C4-2B (cell line): ENCODE results near the gene SLC35F3.

ENCODE experiments used
- CTCF ChIP-seq: fragments of 450-650 bp; conservative IDR thresholded peaks from 2 replicates; pipeline ENCODE4 v1.5.1; 2017; ENCODE audit warnings: mild to moderate bottlenecking
- ZFX ChIP-seq: fragments of 450-650 bp; IDR thresholded peaks from 2 replicates; pipeline ENCODE4 v1.6.1; 2017

GRCh38 chr1:233908092-233908491 is 3.6 kb downstream of the SLC35F3 start:
- no peak for TF ChIP-seq CTCF
- TF ChIP-seq ZFX, result no peak
